B cell (primary cell): ENCODE measurements around the gene KPNA4. TPM values are rescaled to one million over a fixed set of nuclear protein-coding genes. Genes with fewer than 3 reads are reported as not detected.

Source experiments
- ATAC-seq: fragments of 200-7000 bp; cut with Tn5 transposase; one replicate; pipeline ENCODE4 v1.10.0; 2021; ENCODE audit warnings: low read depth, mild to moderate bottlenecking, moderate number of reproducible peaks, moderate library complexity
- CTCF ChIA-PET: fragments of 350-600 bp; sonication (Branson Sonifier 250); formaldehyde crosslinking; loops from one replicate; lab custom pipeline; 2021; ENCODE audit warnings: antibody characterized with exemption, inconsistent platforms; lab: Charles Lee
- POLR2A ChIA-PET: fragments of 350-600 bp; sonication (Branson Sonifier 250); formaldehyde crosslinking; loops from one replicate; lab custom pipeline; 2021; ENCODE audit warnings: antibody characterized with exemption; lab: Charles Lee
- DNase-seq: peaks from one replicate; pipeline ENCODE4 v3.0.0; 2013
- H2AFZ ChIP-seq: 2 replicates; pipeline ENCODE4 v1.6.1; 2012; ENCODE audit warnings: mild to moderate bottlenecking, low read depth, low read length; ENCODE audit not compliant: insufficient read depth, poor library complexity, severe bottlenecking
- H3K27ac ChIP-seq, 2 donors: 1 replicate in 1 of 2; 2 replicates in 1 of 2; pipeline ENCODE4 v1.5.1; 2012 to 2013; ENCODE audit warnings: low read length in 2 of 2, mild to moderate bottlenecking in 2 of 2, moderate library complexity in 1 of 2
- H3K27me3 ChIP-seq, 4 experiments: fragments of 200-600 bp in 1 of 4; sonication (generic) in 1 of 4; replicated peaks in 1 of 4; 1 replicate in 2 of 4; 2 replicates in 2 of 4; pipeline versions ENCODE4 v1.6.1 to v1.7.0; 2013 to 2016; ENCODE audit warnings: low read length in 3 of 4, mild to moderate bottlenecking in 2 of 4, mixed read lengths in 1 of 4, moderate library complexity in 1 of 4; ENCODE audit not compliant: insufficient read depth in 4 of 4, control insufficient read depth in 3 of 4; ENCODE audit errors: control extremely low read depth in 1 of 4
- H3K36me3 ChIP-seq, 2 experiments: replicated peaks in 1 of 2; 1 replicate in 1 of 2; 2 replicates in 1 of 2; pipeline versions ENCODE4 v1.6.1 to v1.7.1; 2013; ENCODE audit warnings: low read length in 1 of 2; ENCODE audit not compliant: insufficient read depth in 2 of 2, control insufficient read depth in 1 of 2; ENCODE audit errors: control extremely low read depth in 1 of 2, extremely low read depth in 1 of 2
- H3K4me1 ChIP-seq, 2 donors: fragments of 200-600 bp in 1 of 2; sonication (generic) in 1 of 2; 1 replicate in 1 of 2; 2 replicates in 1 of 2; pipeline versions ENCODE4 v1.5.1 to v1.6.1; 2013 to 2017; ENCODE audit warnings: low read length in 2 of 2; ENCODE audit not compliant: control insufficient read depth in 2 of 2, insufficient read depth in 2 of 2
- H3K4me2 ChIP-seq: replicated peaks from 2 replicates; pipeline ENCODE3; 2012; ENCODE audit warnings: mild to moderate bottlenecking, low read depth, low read length; ENCODE audit not compliant: poor library complexity, severe bottlenecking
- H3K4me3 ChIP-seq, 5 experiments: fragments of 200-600 bp in 1 of 5; sonication (generic) in 1 of 5; 1 replicate in 3 of 5; 2 replicates in 2 of 5; pipeline versions ENCODE4 v1.5.1 to v1.7.0; 2011 to 2016; ENCODE audit warnings: low read length in 4 of 5, mild to moderate bottlenecking in 4 of 5, low read depth in 2 of 5, control low read depth in 1 of 5, moderate library complexity in 1 of 5; ENCODE audit not compliant: insufficient read depth in 1 of 5; ENCODE audit errors: control extremely low read depth in 1 of 5, extremely low read depth in 1 of 5
- H3K79me2 ChIP-seq: fragments of 200-600 bp; sonication (generic); one replicate; pipeline ENCODE4 v1.6.0; 2016; ENCODE audit warnings: low read length; ENCODE audit not compliant: control insufficient read depth, insufficient read depth
- H3K9ac ChIP-seq: fragments of 200-600 bp; sonication (generic); 2 replicates; pipeline ENCODE4 v1.6.1; 2017; ENCODE audit warnings: mild to moderate bottlenecking, low read length, moderate library complexity
- H3K9me3 ChIP-seq, 3 donors: one replicate each; pipeline versions ENCODE4 v1.6.1 to v1.7.1; 2013; ENCODE audit warnings: low read length in 2 of 3; ENCODE audit not compliant: control insufficient read depth in 2 of 3, insufficient read depth in 1 of 3; ENCODE audit errors: control extremely low read depth in 1 of 3
- H4K20me1 ChIP-seq: 2 replicates; pipeline ENCODE4 v1.6.0; 2012; ENCODE audit warnings: mild to moderate bottlenecking, low read length; ENCODE audit not compliant: insufficient read depth, control insufficient read depth, poor library complexity, severe bottlenecking
- H3K27ac Mint-ChIP-seq: one replicate; pipeline ENCODE4 v1.8.0; 2021; ENCODE audit warnings: mixed read lengths
- H3K27me3 Mint-ChIP-seq: one replicate; pipeline ENCODE4 v1.8.0; 2021; ENCODE audit warnings: mixed read lengths
- H3K4me1 Mint-ChIP-seq: one replicate; pipeline ENCODE4 v1.8.0; 2021; ENCODE audit warnings: mixed read lengths
- H3K4me3 Mint-ChIP-seq: one replicate; pipeline ENCODE4 v1.8.0; 2021; ENCODE audit warnings: mixed read lengths
- H3K9me3 Mint-ChIP-seq: one replicate; pipeline ENCODE4 v1.8.0; 2022; ENCODE audit warnings: mixed read lengths; ENCODE audit not compliant: insufficient read depth
- EZH2 ChIP-seq: IDR thresholded peaks from 2 replicates; pipeline ENCODE4 v1.6.1; 2012; ENCODE audit warnings: borderline replicate concordance, low read depth, mild to moderate bottlenecking, moderate library complexity, low read length; ENCODE audit not compliant: insufficient read depth, poor library complexity, severe bottlenecking
- WGBS: methylation state at CpG from one replicate; pipeline ENCODE4 v1.1.5; 2013; ENCODE audit warnings: missing lambda C conversion rate; ENCODE audit not compliant: insufficient coverage; 5-methylcytosine and 5-hydroxymethylcytosine counted together
- intact Hi-C: fragments of 100-400 bp; cut with micrococcal nuclease; formaldehyde crosslinking; loops from one replicate; pipeline ENCODE4 v1.10.0; 2022
- polyA plus RNA-seq: library from polyadenylated mRNA; depleted of rRNA; stranded (reverse); fragments of >200 nt; gene quantifications from 2 replicates; pipeline ENCODE4 v1.2.3, GENCODE V29; 2012
- total RNA-seq, 2 donors: library from RNA; stranded (reverse); fragments of 120-200 nt in 1 of 2; gene quantifications; 1 replicate in 1 of 2; 2 replicates in 1 of 2; pipeline versions ENCODE4 v1.2.3 to v1.2.4, GENCODE V29; 2013 to 2022
- TF ChIP-seq, protein P1 (sequence below): fragments of 200-600 bp; IDR thresholded peaks from one replicate; pipeline ENCODE4 v1.8.0; 2022; ENCODE audit warnings: antibody characterized with exemption, mild to moderate bottlenecking

KPNA4 gene
- total and polyA plus RNA-seq, 2 donors (not counting 1 experiment from before 2014, with no cell fraction given): 9.6 to 55.1 TPM

DNA sequence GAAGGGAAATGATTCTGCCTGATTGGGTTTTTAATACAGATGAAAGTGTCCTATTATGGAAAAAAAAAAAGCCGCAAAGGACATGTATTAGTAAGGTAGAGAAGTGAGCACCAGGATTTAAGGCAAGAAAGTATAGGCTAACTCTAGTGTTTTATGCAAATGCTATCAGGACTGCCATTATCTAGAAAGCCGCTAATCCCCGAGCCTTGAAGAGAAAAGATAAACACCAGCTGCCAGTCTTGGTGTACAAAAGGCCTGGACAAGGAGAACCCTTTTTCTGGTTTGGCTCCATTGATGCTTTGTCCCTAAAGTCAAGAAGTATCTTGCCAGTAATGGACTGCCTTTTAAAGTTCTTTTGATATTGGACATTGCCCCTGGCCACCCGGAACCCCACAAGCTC lies 107.2 kb downstream of the KPNA4 start:
- H3K27me3 ChIP-seq: peaks cover 0 to 3% (median 0%) of the 10 kb centered on the region in 4 experiments
- intact Hi-C loops: no loop called here
- H3K27ac ChIP-seq: no peak overlapping the region
- DNase-seq (no peak), ATAC-seq (no peak)
- POLR2A ChIA-PET: no interaction called here
- H3K79me2 ChIP-seq: no peaks in the 10 kb centered on the region
- H3K9me3 ChIP-seq: peaks cover 0 to 2% (median 0%) of the 10 kb centered on the region in 3 donors
- Mint-ChIP-seq H3K9me3 (no peaks in the 10 kb centered on the region), H3K4me1 (no peaks in the 10 kb centered on the region), H3K27me3 (peaks cover 11% of the 10 kb centered on the region), H3K27ac (no peak overlapping the region), H3K4me3 (no peak overlapping the region)
- no peak overlapping the region for H3K4me3 ChIP-seq
- no peak overlapping the region for H3K9ac ChIP-seq
- no peaks in the 10 kb centered on the region for H3K4me1 ChIP-seq
- no peak overlapping the region for H2AFZ ChIP-seq
- whole genome bisulfite sequencing: 96% methylated on average over 3 of the region's 4 CpGs
- H3K36me3 ChIP-seq: no peaks in the 10 kb centered on the region
- no peak for TF ChIP-seq EZH2
- TF ChIP-seq, protein P1, sequence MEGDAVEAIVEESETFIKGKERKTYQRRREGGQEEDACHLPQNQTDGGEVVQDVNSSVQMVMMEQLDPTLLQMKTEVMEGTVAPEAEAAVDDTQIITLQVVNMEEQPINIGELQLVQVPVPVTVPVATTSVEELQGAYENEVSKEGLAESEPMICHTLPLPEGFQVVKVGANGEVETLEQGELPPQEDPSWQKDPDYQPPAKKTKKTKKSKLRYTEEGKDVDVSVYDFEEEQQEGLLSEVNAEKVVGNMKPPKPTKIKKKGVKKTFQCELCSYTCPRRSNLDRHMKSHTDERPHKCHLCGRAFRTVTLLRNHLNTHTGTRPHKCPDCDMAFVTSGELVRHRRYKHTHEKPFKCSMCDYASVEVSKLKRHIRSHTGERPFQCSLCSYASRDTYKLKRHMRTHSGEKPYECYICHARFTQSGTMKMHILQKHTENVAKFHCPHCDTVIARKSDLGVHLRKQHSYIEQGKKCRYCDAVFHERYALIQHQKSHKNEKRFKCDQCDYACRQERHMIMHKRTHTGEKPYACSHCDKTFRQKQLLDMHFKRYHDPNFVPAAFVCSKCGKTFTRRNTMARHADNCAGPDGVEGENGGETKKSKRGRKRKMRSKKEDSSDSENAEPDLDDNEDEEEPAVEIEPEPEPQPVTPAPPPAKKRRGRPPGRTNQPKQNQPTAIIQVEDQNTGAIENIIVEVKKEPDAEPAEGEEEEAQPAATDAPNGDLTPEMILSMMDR: no peak
- CTCF ChIA-PET: no interaction called here
- no peak overlapping the region for H3K4me2 ChIP-seq
- no peaks in the 10 kb centered on the region for H4K20me1 ChIP-seq

GRCh38 chr3:160455846-160456245 lies 109.5 kb downstream of the KPNA4 start:
- intact Hi-C loops: no loop called here
- Mint-ChIP-seq H3K9me3 (no peaks in the 10 kb centered on the region), H3K4me3 (no peak overlapping the region), H3K27me3 (no peaks in the 10 kb centered on the region), H3K27ac (no peak overlapping the region), H3K4me1 (no peaks in the 10 kb centered on the region)
- no peak overlapping the region for H2AFZ ChIP-seq
- H3K4me3 ChIP-seq: no peak overlapping the region
- H3K27ac ChIP-seq: no peak overlapping the region
- no peaks in the 10 kb centered on the region for H3K79me2 ChIP-seq
- 100% methylated on average over 3 of the region's 3 CpGs for WGBS
- H3K4me1 ChIP-seq: no peaks in the 10 kb centered on the region
- H3K9ac ChIP-seq: no peak overlapping the region
- POLR2A ChIA-PET: no interaction called here
- peaks cover 0 to 3% (median 0%) of the 10 kb centered on the region in 3 donors for H3K9me3 ChIP-seq
- no peak overlapping the region for H3K4me2 ChIP-seq
- ATAC-seq (no peak), DNase-seq (no peak)
- no peaks in the 10 kb centered on the region for H4K20me1 ChIP-seq
- TF ChIP-seq, protein P1: no peak
- TF ChIP-seq EZH2: no peak
- CTCF ChIA-PET: no interaction called here
- H3K27me3 ChIP-seq: no peaks in the 10 kb centered on the region
- no peaks in the 10 kb centered on the region for H3K36me3 ChIP-seq
